Subcutaneous abdominal adipose tissue (tissue), 5 donors: Measurements from ENCODE around the gene TAF11L8.
"Not testable (repeated sequence)": the region's sequence is repeated elsewhere in the genome, so short reads cannot be mapped to it uniquely, and the experiment has no call there.

Experiments
- H3K27ac ChIP-seq: one replicate; pipeline ENCODE4 v1.7.0; 2013; ENCODE audit warnings: low read depth, mild to moderate bottlenecking, inconsistent platforms, low read length, moderate library complexity
- H3K27me3 ChIP-seq, 5 donors: one replicate each; pipeline ENCODE4 v1.7.0; 2013; ENCODE audit warnings: low read length in 5 of 5, inconsistent platforms in 1 of 5; ENCODE audit not compliant: control insufficient read depth in 5 of 5, insufficient read depth in 4 of 5
- H3K36me3 ChIP-seq, 5 donors: one replicate each; pipeline ENCODE4 v1.7.0; 2013; ENCODE audit warnings: low read length in 5 of 5; ENCODE audit not compliant: control insufficient read depth in 5 of 5, insufficient read depth in 5 of 5
- H3K4me1 ChIP-seq, 5 donors: one replicate each; pipeline ENCODE4 v1.7.0; 2013; ENCODE audit warnings: low read length in 5 of 5, mild to moderate bottlenecking in 3 of 5, moderate library complexity in 1 of 5; ENCODE audit not compliant: control insufficient read depth in 5 of 5, insufficient read depth in 5 of 5
- H3K4me3 ChIP-seq, 5 donors: one replicate each; pipeline ENCODE4 v1.7.0; 2013; ENCODE audit warnings: low read length in 5 of 5, low read depth in 1 of 5
- H3K9ac ChIP-seq, 5 donors: one replicate each; pipeline ENCODE4 v1.7.0; 2013; ENCODE audit warnings: low read length in 5 of 5, mild to moderate bottlenecking in 4 of 5, moderate library complexity in 3 of 5
- H3K9me3 ChIP-seq, 5 donors: one replicate each; pipeline ENCODE4 v1.7.0; 2013; ENCODE audit warnings: low read length in 5 of 5; ENCODE audit not compliant: control insufficient read depth in 5 of 5
- donor health status: healthy.
- donor health status: healthy.
- donor health status: healthy.
- donor health status: healthy.
- donor health status: healthy.

Gene TAF11L8

DNA sequence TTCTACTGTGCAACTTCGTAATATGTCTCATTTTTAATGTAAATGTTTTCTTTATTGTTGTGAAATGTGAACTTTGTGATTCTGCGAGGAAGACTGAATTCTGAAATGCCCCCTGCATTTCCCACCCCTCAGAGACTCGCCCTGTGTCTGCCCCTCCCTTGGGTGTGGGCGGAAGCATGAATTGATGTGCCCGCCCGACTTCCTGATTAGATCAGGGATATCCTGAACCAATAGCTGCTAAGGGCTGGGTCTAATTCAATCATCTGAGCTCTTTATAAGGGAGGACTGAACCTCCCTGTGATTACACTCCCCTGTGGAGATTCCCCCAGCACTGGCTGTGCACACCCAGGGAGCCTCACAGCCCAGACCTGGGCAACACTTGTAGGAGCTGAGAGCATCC lies 13.1 kb upstream of the TAF11L8 start, which contains the start of gene TAF11L11:
Gene TAF11L11, plus strand, starts transcription at position 304 of the 400 bp plus-strand sequence.
- H3K36me3 ChIP-seq, H3K9me3 ChIP-seq, H3K27me3 ChIP-seq, H3K9ac ChIP-seq, H3K4me3 ChIP-seq, H3K4me1 ChIP-seq, H3K27ac ChIP-seq: not testable (repeated sequence)

- not testable (repeated sequence) for H3K4me3 ChIP-seq, H3K4me1 ChIP-seq, H3K9ac ChIP-seq, H3K36me3 ChIP-seq, H3K27ac ChIP-seq, H3K9me3 ChIP-seq, H3K27me3 ChIP-seq
These were observed 7.0 kb upstream of the TAF11L8 start, which contains the start of gene TAF11L10 for GRCh38 chr5:17597728-17598127. Gene TAF11L10 (minus strand): TSS chr5:17597828.

DNA sequence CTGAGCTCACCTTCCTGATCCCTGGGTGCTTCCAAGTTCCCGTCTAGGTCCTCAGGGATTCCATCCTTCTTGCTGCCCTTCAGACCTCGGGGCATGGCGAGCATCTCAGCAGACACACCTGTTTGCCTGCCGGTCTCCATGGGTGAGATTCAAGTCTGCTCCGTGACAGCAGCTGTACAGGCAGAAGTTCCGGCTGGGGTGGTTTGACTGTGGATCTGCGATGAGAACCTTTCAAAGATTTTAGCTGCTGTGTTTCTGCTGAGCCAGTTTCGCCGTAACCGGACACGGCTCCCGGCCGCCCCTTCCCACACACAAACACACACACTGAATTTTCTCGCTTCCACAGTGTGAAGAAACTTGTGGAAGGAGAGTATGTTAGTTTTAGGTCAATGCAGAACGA lies 3.5 kb upstream of the TAF11L8 start, which contains the start of gene TAF11L9:
Gene TAF11L9, minus strand, starts transcription at position 140 of the 400 bp plus-strand sequence.
- H3K4me1 ChIP-seq, H3K27ac ChIP-seq, H3K4me3 ChIP-seq, H3K9me3 ChIP-seq, H3K36me3 ChIP-seq, H3K9ac ChIP-seq, H3K27me3 ChIP-seq: not testable (repeated sequence)

DNA sequence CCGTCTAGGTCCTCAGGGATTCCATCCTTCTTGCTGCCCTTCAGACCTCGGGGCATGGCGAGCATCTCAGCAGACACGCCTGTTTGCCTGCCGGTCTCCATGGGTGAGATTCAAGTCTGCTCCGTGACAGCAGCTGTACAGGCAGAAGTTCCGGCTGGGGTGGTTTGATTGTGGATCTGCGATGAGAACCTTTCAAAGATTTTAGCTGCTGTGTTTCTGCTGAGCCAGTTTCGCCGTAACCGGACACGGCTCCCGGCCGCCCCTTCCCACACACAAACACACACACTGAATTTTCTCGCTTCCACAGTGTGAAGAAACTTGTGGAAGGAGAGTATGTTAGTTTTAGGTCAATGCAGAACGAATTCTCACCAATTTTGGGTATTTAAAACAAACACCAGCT lies 5.1 kb downstream of the TAF11L8 start, which contains the start of gene TAF11L7:
Gene TAF11L7, minus strand, starts transcription at position 101 of the 400 bp plus-strand sequence.
- H3K9me3 ChIP-seq, H3K27ac ChIP-seq, H3K36me3 ChIP-seq, H3K4me1 ChIP-seq, H3K9ac ChIP-seq, H3K27me3 ChIP-seq, H3K4me3 ChIP-seq: not testable (repeated sequence)
